ENCODE data around the gene F11R.
A peak's percentile ranks its signal among the peaks of the same experiment; 100 is the strongest.
"Not testable (repeated sequence)": the region's sequence is repeated elsewhere in the genome, so short reads cannot be mapped to it uniquely, and the experiment has no call there.

F11R gene

GRCh38 chr1:160956966-160957365, 64.0 kb downstream of the F11R start:
- no peak for DNase-seq

- peak; percentile 36 for DNase-seq
Observed at GRCh38 chr1:160954158-160955104, 66.5 kb downstream of the F11R start, which contains the start of gene ITLN2. ITLN2 (minus strand) TSS chr1:160954809; CDS start chr1:160954741, 68 bp downstream.

GRCh38 chr1:160953030-160953429, 67.9 kb downstream of the F11R start:
- DNase-seq: no peak

DNA sequence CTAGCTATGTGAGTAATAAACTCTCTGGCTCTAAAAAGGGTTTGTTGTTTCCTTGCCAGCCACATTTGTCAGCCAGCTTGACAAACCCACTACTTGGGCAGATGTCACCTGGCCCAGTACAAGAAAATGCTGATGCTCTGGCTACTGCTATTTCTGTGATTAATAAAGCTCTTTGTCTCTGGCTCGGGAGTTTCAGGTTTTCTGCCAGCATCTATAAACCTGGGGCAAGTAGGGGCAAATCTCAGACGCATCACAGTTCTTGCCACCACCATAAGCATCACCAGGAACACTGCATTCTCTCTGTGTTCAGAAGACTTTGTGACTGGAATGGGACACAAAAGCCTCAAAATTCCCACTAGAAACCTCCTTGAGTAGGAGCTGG, 68.8 kb downstream of the F11R start:
- DNase-seq: no peak

DNA sequence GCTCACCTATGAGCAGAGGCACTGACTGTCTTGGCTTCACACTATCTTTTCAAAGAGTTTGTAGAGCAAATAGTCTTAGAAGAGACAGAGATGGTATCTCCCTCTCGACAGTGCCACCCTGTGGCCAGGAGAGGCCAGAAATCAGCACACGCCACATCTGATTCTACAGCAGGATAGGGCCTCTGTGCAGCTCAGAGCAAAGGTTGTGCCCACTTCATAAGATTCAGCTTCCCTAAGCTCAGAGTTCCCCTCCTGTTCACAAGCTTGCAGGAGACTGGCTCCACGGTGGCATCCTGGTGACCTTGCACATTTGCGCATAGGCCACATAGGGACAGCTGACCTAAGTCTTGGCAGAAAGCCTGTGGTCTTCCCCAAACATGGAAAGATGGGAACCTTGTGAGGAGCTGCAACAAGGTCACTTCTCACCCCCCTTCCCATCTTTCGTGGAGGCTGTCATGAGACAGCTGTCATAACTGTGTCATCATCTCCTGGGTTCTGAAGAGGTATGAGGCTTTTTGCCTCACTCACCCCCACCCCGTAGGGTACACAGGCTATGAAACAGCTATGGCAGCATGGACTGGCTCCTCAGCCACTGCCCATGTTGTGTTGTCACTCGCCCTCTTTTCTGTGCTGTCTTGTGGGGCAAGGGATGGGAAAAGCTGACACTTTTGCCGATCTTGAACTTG, 69.4 kb downstream of the F11R start:
- DNase-seq: peak; percentile 48

- DNase-seq: no peak
Observed at GRCh38 chr1:160950657-160951056, 70.3 kb downstream of the F11R start.

GRCh38 chr1:160949881-160950280, 71.1 kb downstream of the F11R start:
- DNase-seq: no peak

DNA sequence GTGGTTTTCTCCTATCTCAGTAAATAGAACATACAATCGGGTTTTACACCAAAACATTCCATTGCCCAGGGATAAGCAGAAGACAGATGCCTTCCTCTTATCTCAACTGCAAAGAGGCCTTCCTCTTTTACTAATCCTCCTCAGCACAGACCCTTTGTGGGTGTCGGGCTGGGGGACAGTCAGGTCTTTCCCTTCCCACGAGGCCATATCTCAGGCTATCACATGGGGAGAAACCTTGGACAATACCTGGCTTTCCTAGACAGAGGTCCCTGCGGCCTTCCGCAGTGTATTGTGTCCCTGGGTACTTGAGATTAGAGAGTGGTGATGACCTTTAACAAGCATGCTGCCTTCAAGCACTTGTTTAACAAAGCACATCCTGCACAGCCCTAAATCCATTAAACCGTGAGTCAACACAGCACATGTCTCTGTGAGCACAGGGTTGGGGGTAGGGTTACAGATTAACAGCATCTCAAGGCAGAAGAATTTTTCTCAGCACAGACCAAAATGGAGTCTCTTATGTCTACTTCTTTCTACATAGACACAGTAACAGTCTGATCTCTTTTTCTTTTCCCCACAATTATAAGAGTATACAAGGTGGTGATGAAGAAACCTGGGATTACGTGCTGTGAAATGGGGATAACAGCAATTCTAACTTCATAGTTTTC, 71.6 kb downstream of the F11R start:
- not testable (repeated sequence) for DNase-seq

DNA sequence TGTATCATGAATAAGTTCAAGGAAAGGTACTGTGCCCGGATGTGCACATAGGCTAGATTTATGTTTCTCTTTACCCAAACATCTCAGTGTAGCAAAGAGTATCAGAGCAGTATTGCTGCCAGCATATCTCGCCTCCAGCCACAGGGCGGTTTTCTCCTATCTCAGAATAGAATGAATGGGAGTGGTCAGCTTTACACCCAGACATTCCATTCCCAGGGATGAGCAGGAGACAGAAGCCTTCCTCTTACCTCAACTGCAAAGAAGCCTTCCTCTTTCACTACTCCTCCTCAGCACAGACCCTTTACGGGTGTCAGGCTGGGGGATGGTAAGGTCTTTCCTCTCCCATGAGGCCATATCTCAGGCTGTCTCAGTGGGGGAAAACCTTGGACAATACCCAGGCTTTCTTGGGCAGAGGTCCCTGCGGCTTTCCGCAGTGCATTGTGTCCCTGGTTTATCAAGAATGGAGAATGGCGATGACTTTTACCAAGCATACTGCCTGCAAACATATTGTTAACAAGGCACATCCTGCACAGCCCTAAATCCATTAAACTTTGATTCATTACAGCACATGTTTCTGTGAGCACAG, 73.7 kb downstream of the F11R start:
- DNase-seq: not testable (repeated sequence)

GRCh38 chr1:160945881-160946280, 75.1 kb downstream of the F11R start:
- DNase-seq: not testable (repeated sequence)
